PC-3 (cell line): Measurements from ENCODE around the gene TM9SF3. TPM values are rescaled to one million over a fixed set of nuclear protein-coding genes. Genes with fewer than 3 reads are reported as not detected.

ENCODE experiments used
- ATAC-seq: fragments of 200-7000 bp; cut with Tn5 transposase; 2 replicates; pipeline ENCODE4 v1.9.1; 2020; ENCODE audit warnings: mild to moderate bottlenecking, moderate library complexity
- BruUV-seq: library from RNA; stranded (reverse); fragments of 400-500 nt; replicated peaks from 2 replicates; lab custom pipeline; 2021; lab: Mats Ljungman, UMichigan
- CTCF ChIA-PET: fragments of 300-600 bp; sonication (Branson Sonifier 250); formaldehyde crosslinking; loops from one replicate; lab custom pipeline; 2022; ENCODE audit warnings: antibody characterized with exemption; lab: Charles Lee
- POLR2A ChIA-PET: fragments of 300-600 bp; sonication (Branson Sonifier 250); formaldehyde crosslinking; loops from one replicate; lab custom pipeline; 2022; ENCODE audit warnings: antibody characterized with exemption; ENCODE audit not compliant: unreplicated experiment; lab: Charles Lee
- DNase-seq: peaks from one replicate; pipeline ENCODE4 v3.0.0-alpha.2; 2015
- H2AFZ ChIP-seq: fragments of 300-600 bp; sonication (generic); 2 replicates; pipeline ENCODE4 v1.6.0; 2016; ENCODE audit warnings: antibody characterized with exemption, low read length
- H3F3A ChIP-seq: fragments of 300-600 bp; sonication (generic); one replicate; pipeline ENCODE4 v1.6.0; 2017; ENCODE audit warnings: antibody characterized with exemption, low read length, control low read depth, mild to moderate bottlenecking; ENCODE audit not compliant: unreplicated experiment
- H3K27ac ChIP-seq: fragments of 300-600 bp; sonication (generic); 2 replicates; pipeline ENCODE4 v1.5.1; 2016; ENCODE audit warnings: mild to moderate bottlenecking, low read length
- H3K27me3 ChIP-seq: fragments of 300-600 bp; sonication (generic); 2 replicates; pipeline ENCODE4 v1.6.1; 2016; ENCODE audit warnings: low read length, mixed read lengths
- H3K36me3 ChIP-seq: fragments of 300-600 bp; sonication (generic); 2 replicates; pipeline ENCODE4 v1.6.1; 2016; ENCODE audit warnings: low read depth, mixed run types, low read length, mixed read lengths
- H3K4me1 ChIP-seq: fragments of 300-600 bp; sonication (generic); 2 replicates; pipeline ENCODE4 v1.5.1; 2016; ENCODE audit warnings: low read length; ENCODE audit not compliant: insufficient read depth
- H3K4me2 ChIP-seq: fragments of 300-600 bp; sonication (generic); 2 replicates; pipeline ENCODE4 v1.6.0; 2016; ENCODE audit warnings: low read length
- H3K4me3 ChIP-seq: fragments of 300-600 bp; sonication (generic); 2 replicates; pipeline ENCODE4 v1.5.1; 2016; ENCODE audit warnings: mild to moderate bottlenecking, low read length, mixed read lengths
- H3K79me2 ChIP-seq: fragments of 300-600 bp; sonication (generic); 2 replicates; pipeline ENCODE4 v1.6.1; 2017; ENCODE audit warnings: low read length, mixed read lengths
- H3K9ac ChIP-seq: fragments of 300-600 bp; sonication (generic); 2 replicates; pipeline ENCODE4 v1.6.0; 2016; ENCODE audit warnings: mild to moderate bottlenecking, low read length
- H3K9me2 ChIP-seq: fragments of 300-600 bp; sonication (generic); replicated peaks from 2 replicates; pipeline ENCODE4 v1.6.1; 2016; ENCODE audit warnings: mixed run types, low read length, mixed read lengths
- H3K9me3 ChIP-seq: fragments of 300-600 bp; sonication (generic); 2 replicates; pipeline ENCODE4 v1.6.1; 2016; ENCODE audit warnings: low read length, mixed read lengths
- H4K20me1 ChIP-seq: fragments of 300-600 bp; sonication (generic); 2 replicates; pipeline ENCODE4 v1.6.1; 2016; ENCODE audit warnings: low read length, mixed read lengths
- EZH2 ChIP-seq: fragments of 300-600 bp; sonication (generic); IDR thresholded peaks from one replicate; pipeline ENCODE4 v1.6.1; 2017; ENCODE audit warnings: antibody characterized with exemption, mild to moderate bottlenecking, low read length; ENCODE audit not compliant: unreplicated experiment
- EZH2phosphoT487 ChIP-seq: fragments of 300-600 bp; sonication (generic); IDR thresholded peaks from 2 replicates; pipeline ENCODE4 v1.6.1; 2018; ENCODE audit warnings: mild to moderate bottlenecking, antibody characterized with exemption, low read length, borderline replicate concordance
- intact Hi-C: fragments of 100-400 bp; cut with micrococcal nuclease; formaldehyde crosslinking; loops from 2 replicates; pipeline ENCODE4 v1.9.0; 2023
- total RNA-seq: library from RNA; depleted of rRNA; stranded (reverse); fragments of >200 nt; gene quantifications from 2 replicates; pipeline ENCODE4 v1.2.3, GENCODE V29; 2014
- TF ChIP-seq, protein P1 (sequence below): fragments of 300-600 bp; sonication (generic); conservative IDR thresholded peaks from 2 replicates; pipeline ENCODE4 v1.5.1; 2017; ENCODE audit warnings: antibody characterized with exemption, low read depth, mild to moderate bottlenecking, low read length

TM9SF3 gene
- total RNA-seq, 1 experiment from 2014 or later, result 39.2 TPM

DNA sequence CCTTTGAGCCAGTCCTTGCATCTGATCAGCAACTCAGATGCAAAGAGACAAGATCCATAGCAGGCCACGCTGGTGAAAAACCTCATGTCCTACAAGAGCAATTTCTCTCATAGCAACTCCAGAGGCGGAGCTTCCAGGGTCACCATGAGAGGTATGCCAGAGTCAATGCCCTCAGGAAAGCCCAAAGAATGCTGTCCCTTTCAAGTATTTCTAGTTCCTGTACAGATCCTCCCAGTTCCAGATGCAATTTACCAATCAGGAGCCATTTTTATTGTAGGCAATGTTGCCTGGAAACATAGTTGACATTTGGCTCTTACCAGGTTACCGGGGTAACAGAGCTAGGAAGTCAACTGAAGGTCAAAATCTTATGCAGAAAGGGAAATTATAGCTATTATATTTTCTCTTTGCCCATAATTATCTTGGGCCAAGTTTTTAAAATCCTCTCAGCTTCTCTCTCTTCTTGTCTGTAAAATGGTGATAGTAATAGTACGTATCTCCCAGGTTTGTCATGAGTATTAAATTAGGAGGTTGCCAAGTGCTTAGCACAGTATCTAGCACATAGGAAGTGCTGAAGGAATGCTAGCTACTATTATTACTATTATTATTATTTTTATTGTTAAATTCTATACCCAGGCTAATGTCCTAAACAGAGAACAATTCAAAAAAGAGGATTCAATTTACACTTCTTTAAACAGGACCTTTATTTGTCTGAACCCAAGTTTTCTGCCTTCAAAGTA is 46.3 kb upstream of the TM9SF3 start:
- H3F3A ChIP-seq, result no peaks in the 10 kb centered on the region
- H3K27ac ChIP-seq, result no peak overlapping the region
- no peak overlapping the region for H2AFZ ChIP-seq
- no peaks in the 10 kb centered on the region for H3K9me3 ChIP-seq
- H4K20me1 ChIP-seq, result no peaks in the 10 kb centered on the region
- H3K27me3 ChIP-seq, result no peaks in the 10 kb centered on the region
- no peaks in the 10 kb centered on the region for H3K4me1 ChIP-seq
- intact Hi-C loops, result loop anchor here (5.0 kb wide), 1 partner anchor 46 kb away; the partner anchor contains the start of gene TM9SF3
- ChIA-PET CTCF (no interaction called here), POLR2A (no interaction called here)
- TF ChIP-seq EZH2phosphoT487, result no peak
- TF ChIP-seq, protein P1, sequence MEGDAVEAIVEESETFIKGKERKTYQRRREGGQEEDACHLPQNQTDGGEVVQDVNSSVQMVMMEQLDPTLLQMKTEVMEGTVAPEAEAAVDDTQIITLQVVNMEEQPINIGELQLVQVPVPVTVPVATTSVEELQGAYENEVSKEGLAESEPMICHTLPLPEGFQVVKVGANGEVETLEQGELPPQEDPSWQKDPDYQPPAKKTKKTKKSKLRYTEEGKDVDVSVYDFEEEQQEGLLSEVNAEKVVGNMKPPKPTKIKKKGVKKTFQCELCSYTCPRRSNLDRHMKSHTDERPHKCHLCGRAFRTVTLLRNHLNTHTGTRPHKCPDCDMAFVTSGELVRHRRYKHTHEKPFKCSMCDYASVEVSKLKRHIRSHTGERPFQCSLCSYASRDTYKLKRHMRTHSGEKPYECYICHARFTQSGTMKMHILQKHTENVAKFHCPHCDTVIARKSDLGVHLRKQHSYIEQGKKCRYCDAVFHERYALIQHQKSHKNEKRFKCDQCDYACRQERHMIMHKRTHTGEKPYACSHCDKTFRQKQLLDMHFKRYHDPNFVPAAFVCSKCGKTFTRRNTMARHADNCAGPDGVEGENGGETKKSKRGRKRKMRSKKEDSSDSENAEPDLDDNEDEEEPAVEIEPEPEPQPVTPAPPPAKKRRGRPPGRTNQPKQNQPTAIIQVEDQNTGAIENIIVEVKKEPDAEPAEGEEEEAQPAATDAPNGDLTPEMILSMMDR, result no peak
- no peak for TF ChIP-seq EZH2
- ATAC-seq (no peak), DNase-seq (no peak)
- no peaks in the 10 kb centered on the region for H3K79me2 ChIP-seq
- no peak overlapping the region for H3K4me3 ChIP-seq
- H3K36me3 ChIP-seq, result no peaks in the 10 kb centered on the region
- BruUV-seq, result no TSS peak
- H3K9ac ChIP-seq, result no peak overlapping the region
- no peaks in the 10 kb centered on the region for H3K9me2 ChIP-seq
- no peak overlapping the region for H3K4me2 ChIP-seq

DNA sequence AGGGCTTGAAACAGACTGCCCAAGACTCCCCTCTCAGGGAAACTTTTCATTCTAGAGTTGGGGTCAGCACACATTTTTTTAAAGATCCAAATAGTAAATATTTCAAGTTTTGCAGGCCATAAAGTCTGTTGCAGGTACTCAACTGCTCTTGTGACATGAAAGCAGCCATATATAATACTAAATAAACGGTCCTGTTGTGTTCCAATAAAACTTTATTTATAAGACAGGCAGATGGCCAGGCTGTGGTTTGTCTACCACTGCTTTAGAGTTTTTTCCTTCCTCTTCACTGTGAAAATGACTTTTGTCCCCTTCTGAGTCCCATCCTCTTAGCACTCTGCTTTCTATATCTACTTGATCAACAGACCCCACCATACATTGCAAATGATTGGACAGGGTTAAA is 40.5 kb upstream of the TM9SF3 start:
- no peaks in the 10 kb centered on the region for H3K27me3 ChIP-seq
- no peaks in the 10 kb centered on the region for H3K9me2 ChIP-seq
- TF ChIP-seq EZH2phosphoT487 (no peak), EZH2 (no peak)
- TF ChIP-seq, protein P1, result no peak
- no peaks in the 10 kb centered on the region for H3K4me1 ChIP-seq
- H3K4me3 ChIP-seq, result no peak overlapping the region
- no TSS peak for BruUV-seq
- no peaks in the 10 kb centered on the region for H3K36me3 ChIP-seq
- CTCF ChIA-PET, result no interaction called here
- DNase-seq (no peak), ATAC-seq (no peak)
- no peak overlapping the region for H3K27ac ChIP-seq
- no peaks in the 10 kb centered on the region for H3F3A ChIP-seq
- no peaks in the 10 kb centered on the region for H3K9me3 ChIP-seq
- intact Hi-C loops, result no loop called here
- H2AFZ ChIP-seq, result no peak overlapping the region
- H3K79me2 ChIP-seq, result no peaks in the 10 kb centered on the region
- no peak overlapping the region for H3K9ac ChIP-seq
- no peak overlapping the region for H3K4me2 ChIP-seq
- POLR2A ChIA-PET, result no interaction called here
- H4K20me1 ChIP-seq, result no peaks in the 10 kb centered on the region

DNA sequence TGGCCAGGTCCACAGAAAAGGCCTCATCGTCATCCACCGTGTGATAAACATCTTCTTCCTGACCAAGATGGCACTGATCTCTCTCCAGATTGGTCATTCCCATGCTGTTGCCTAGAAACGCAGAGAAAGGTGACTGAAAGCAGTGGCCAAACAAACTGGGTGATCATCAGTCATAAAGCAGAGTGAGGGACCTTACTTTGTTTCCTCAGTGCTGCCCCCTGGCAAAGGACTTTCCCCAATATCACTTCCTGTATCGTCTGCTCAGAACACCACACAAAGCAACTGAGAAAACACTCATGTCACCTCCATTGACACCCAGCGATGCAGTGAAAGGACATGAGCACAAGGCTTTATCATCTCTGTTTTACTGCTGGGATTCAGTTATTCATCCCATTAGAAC is 40.0 kb upstream of the TM9SF3 start:
- DNase-seq, result no peak
- Histone ChIP-seq H3K4me3 (no peak overlapping the region), H2AFZ (no peak overlapping the region), H3K79me2 (no peaks in the 10 kb centered on the region), H3K9ac (no peak overlapping the region), H3K9me3 (no peaks in the 10 kb centered on the region), H3K4me1 (no peaks in the 10 kb centered on the region), H3K27me3 (no peaks in the 10 kb centered on the region), H3K9me2 (no peaks in the 10 kb centered on the region), H3K36me3 (no peaks in the 10 kb centered on the region), H3F3A (no peaks in the 10 kb centered on the region), H3K4me2 (no peak overlapping the region), H4K20me1 (no peaks in the 10 kb centered on the region), H3K27ac (no peak overlapping the region)
- intact Hi-C loops, result no loop called here
- TF ChIP-seq EZH2 (no peak), EZH2phosphoT487 (no peak)
- TF ChIP-seq, protein P1, result peak; percentile 22; the same call in 1 of the 2 replicates
- ChIA-PET POLR2A (no interaction called here), CTCF (no interaction called here)
- no peak for ATAC-seq
- no TSS peak for BruUV-seq
